ENCODE measurements around the gene VAV2.

DNA sequence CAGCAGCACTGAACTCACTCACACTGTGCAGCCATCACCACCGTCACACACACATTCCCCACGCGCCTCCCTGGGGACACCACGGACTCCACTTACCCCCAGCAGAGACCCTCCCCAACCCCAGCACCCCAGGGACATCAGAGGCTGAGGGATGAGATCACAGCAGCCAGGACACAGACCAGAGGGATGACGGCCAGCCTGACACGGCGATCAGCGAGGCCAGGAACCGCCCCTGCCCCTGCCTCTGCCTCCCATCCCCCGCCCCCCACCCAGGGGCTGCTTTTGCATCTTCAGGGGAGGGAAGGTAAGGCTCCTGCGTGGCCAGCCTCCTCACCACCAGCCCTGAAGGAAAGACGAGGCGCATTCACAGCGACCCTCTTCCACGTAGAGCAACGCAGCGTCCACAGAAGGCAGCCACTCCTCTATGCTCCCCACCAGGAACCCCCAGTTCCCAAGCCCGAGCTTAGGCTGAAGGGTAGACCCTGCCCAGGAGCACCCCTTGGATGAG lies 104.5 kb downstream of the VAV2 start:
- TF ChIP-seq CTCF (IDR thresholded peaks at IDR 0.05), result no peak
- no peak for TF ChIP-seq POLR2A (IDR thresholded peaks at IDR 0.05)

Measured in adrenal gland (tissue), 5 donors.